Uterus (tissue), 4 donors: ENCODE measurements around the gene SSBP2. TPM values are rescaled to one million over a fixed set of nuclear protein-coding genes. Genes with fewer than 3 reads are reported as not detected.
A peak's percentile ranks its signal among the peaks of the same experiment; 100 is the strongest.

Experiments used
- DNase-seq, 2 donors: peaks; one replicate each; pipeline ENCODE4 v3.0.0-alpha.2; 2019 to 2020
- H3K27ac ChIP-seq, 2 donors: fragments of 200-600 bp; sonication (generic); 1 replicate in 1 of 2; 2 replicates in 1 of 2; pipeline ENCODE4 v1.5.1; 2016 to 2018
- H3K27me3 ChIP-seq, 2 donors: fragments of 200-600 bp; sonication (generic); one replicate each; pipeline ENCODE4 v1.5.1; 2018 to 2019; ENCODE audit warnings: control low read depth in 1 of 2
- H3K36me3 ChIP-seq, 2 donors: fragments of 200-600 bp; sonication (generic); one replicate each; pipeline ENCODE4 v1.5.1; 2019; ENCODE audit warnings: control low read depth in 1 of 2
- H3K4me1 ChIP-seq, 2 donors: fragments of 200-600 bp; sonication (generic); one replicate each; pipeline ENCODE4 v1.5.1; 2018 to 2019; ENCODE audit warnings: control low read depth in 1 of 2
- H3K4me3 ChIP-seq, 2 donors: fragments of 200-600 bp; sonication (generic); 1 replicate in 1 of 2; 2 replicates in 1 of 2; pipeline ENCODE4 v1.5.1; 2018 to 2019; ENCODE audit warnings: mild to moderate bottlenecking in 1 of 2
- H3K9me3 ChIP-seq, 2 donors: fragments of 200-600 bp; sonication (generic); one replicate each; pipeline ENCODE4 v1.5.1; 2019; ENCODE audit warnings: control low read depth in 1 of 2
- POLR2A ChIP-seq, 2 donors: fragments of 450-650 bp; IDR thresholded peaks; one replicate each; pipeline ENCODE4 v1.6.1; 2016; ENCODE audit warnings: antibody characterized with exemption in 2 of 2, mild to moderate bottlenecking in 1 of 2, moderate library complexity in 1 of 2
- intact Hi-C: fragments of 100-400 bp; cut with DNase I; formaldehyde crosslinking; loops from one replicate; pipeline ENCODE4 v1.15.1; 2023; ENCODE audit warnings: low total_unique reads
- total RNA-seq, 4 donors: library from RNA; depleted of rRNA in 3 of 4; stranded (reverse); fragments of >200 nt in 3 of 4; gene quantifications; one replicate each; pipeline versions ENCODE4 v1.1.0 to v1.2.4, GENCODE V29; 2014 to 2023
- TF ChIP-seq, protein P1 (sequence below), 4 experiments: fragments of 200-600 bp in 2 of 4; fragments of 450-650 bp in 2 of 4; sonication (generic) in 2 of 4; IDR thresholded peaks; one replicate each; pipeline ENCODE4 v1.5.1; 2016 to 2019; ENCODE audit warnings: antibody characterized with exemption in 4 of 4, mild to moderate bottlenecking in 2 of 4, moderate library complexity in 1 of 4
- donor health status: DM: yes; HTN: yes; CAD: no.

Gene SSBP2
- total RNA-seq, 4 donors from 2014 or later: 22.0 to 204 (median 90.9) TPM

DNA sequence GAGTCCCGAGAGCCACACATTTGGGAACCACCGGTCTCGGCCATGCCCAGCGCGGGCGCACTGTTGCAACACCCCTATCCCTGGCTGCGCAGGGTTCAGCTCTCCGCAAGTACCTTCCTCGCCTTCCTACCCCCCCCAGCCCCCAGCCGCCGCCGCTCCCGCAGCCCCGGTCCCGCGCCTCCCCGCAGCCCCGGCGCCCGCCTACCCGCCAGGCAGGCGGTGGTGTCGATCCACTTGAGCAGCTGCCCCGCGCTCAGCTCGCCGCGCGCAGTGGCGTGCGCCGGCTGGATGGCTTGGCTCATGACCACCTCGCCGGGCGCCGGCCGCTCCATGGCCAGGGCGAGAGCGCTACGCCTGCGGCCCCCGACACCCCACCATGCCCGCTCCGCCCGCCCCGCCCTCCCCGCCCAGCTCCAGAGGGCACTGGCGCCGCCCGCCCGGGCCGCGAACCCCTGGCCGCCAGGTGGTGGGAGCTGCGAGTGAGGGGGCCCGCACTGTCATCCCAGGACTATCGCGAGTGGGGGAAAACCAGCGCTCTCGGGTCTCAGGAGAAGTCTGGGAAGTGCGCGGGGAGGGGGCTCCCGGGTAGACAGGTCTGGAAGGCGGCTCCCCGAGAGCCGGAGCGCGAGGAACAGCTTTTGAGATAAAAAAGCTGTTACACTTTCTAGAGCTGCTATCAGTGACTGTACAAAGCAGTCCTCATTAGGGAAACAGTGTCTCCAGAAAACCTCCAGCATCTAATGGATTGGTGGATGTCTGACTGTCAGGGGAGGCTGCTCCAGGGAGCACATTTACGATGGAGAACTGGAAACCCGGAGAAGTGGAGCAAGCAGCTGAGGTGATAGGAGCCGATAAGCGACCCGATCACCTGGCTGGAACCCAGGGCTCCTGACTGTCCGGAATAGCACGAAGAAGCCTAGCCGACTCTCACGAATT, 356.8 kb downstream of the SSBP2 start, which contains the start of gene ACOT12:
Gene ACOT12 (minus strand): TSS at position 352 of the 936 bp plus-strand sequence. CDS start 20 bp downstream, at position 332.
- H3K4me3 ChIP-seq: peak within 1 kb of the TSS; percentile 15 to 44
- H3K4me1 ChIP-seq: peaks cover 0 to 5% of the 10 kb centered on the region in 2 donors
- TF ChIP-seq POLR2A (IDR thresholded peaks at IDR 0.05): no peak
- TF ChIP-seq, protein P1, sequence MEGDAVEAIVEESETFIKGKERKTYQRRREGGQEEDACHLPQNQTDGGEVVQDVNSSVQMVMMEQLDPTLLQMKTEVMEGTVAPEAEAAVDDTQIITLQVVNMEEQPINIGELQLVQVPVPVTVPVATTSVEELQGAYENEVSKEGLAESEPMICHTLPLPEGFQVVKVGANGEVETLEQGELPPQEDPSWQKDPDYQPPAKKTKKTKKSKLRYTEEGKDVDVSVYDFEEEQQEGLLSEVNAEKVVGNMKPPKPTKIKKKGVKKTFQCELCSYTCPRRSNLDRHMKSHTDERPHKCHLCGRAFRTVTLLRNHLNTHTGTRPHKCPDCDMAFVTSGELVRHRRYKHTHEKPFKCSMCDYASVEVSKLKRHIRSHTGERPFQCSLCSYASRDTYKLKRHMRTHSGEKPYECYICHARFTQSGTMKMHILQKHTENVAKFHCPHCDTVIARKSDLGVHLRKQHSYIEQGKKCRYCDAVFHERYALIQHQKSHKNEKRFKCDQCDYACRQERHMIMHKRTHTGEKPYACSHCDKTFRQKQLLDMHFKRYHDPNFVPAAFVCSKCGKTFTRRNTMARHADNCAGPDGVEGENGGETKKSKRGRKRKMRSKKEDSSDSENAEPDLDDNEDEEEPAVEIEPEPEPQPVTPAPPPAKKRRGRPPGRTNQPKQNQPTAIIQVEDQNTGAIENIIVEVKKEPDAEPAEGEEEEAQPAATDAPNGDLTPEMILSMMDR (IDR thresholded peaks at IDR 0.05): no peak
- H3K9me3 ChIP-seq: no peaks in the 10 kb centered on the region
- H3K27me3 ChIP-seq: peaks cover 0 to 4% of the 10 kb centered on the region in 2 donors
- peak in 1 of 2 donors; percentile 16 for DNase-seq
- no peaks in the 10 kb centered on the region for H3K36me3 ChIP-seq
- no peak within 1 kb of the TSS for H3K27ac ChIP-seq
- intact Hi-C loops: no loop called here

DNA sequence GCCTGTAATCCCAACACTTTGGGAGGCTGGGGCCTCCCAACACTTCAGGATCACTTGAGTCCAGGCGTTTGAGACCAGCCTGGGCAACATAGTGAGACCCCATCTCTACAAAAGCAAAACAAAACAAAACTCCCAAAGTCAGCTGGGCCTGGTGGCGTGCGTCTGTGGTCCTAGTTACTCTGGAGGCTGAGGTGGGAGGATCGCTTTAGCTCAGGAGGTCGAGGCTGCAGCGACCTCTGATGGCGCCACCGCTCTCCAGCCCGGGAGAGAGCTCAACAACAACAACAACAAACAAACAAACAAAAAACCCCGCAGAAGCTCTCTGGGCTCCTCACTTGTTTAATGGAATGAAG, 357.5 kb downstream of the SSBP2 start:
- no peak overlapping the region for H3K27ac ChIP-seq
- H3K4me1 ChIP-seq: peaks cover 0 to 5% of the 10 kb centered on the region in 2 donors
- TF ChIP-seq POLR2A (IDR thresholded peaks at IDR 0.05): no peak
- TF ChIP-seq, protein P1 (IDR thresholded peaks at IDR 0.05): no peak
- H3K4me3 ChIP-seq: peak overlapping the region in 1 of 2 donors; percentile 44
- intact Hi-C loops: no loop called here
- DNase-seq: no peak
- H3K9me3 ChIP-seq: no peaks in the 10 kb centered on the region
- peaks cover 0 to 4% of the 10 kb centered on the region in 2 donors for H3K27me3 ChIP-seq
- H3K36me3 ChIP-seq: no peaks in the 10 kb centered on the region

DNA sequence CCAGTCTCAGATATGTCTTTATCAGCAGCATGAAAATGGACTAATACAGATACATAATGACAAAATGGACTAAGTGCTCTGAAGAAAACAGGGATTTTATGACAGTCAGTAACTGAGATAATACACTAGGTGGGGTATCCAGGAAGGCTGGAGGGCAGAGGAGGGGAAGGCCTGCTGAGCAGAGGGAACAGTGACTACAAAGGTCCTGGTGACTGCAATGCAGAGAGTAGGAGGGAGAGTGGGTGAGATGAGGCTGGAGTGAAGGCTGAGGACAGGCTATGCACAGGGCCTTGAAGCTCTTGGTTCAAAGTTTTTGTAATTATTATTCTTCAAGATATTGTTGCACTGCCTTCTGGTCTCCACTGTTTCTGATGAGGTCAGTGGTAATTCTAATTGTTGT, 361.9 kb downstream of the SSBP2 start:
- Histone ChIP-seq H3K27me3 (peaks cover 0 to 4% of the 10 kb centered on the region in 2 donors), H3K36me3 (no peaks in the 10 kb centered on the region), H3K4me3 (no peak overlapping the region), H3K27ac (no peak overlapping the region), H3K4me1 (peaks cover 0 to 5% of the 10 kb centered on the region in 2 donors), H3K9me3 (no peaks in the 10 kb centered on the region)
- DNase-seq: no peak
- TF ChIP-seq, protein P1 (IDR thresholded peaks at IDR 0.05): no peak
- no peak for TF ChIP-seq POLR2A (IDR thresholded peaks at IDR 0.05)
- intact Hi-C loops: no loop called here

DNA sequence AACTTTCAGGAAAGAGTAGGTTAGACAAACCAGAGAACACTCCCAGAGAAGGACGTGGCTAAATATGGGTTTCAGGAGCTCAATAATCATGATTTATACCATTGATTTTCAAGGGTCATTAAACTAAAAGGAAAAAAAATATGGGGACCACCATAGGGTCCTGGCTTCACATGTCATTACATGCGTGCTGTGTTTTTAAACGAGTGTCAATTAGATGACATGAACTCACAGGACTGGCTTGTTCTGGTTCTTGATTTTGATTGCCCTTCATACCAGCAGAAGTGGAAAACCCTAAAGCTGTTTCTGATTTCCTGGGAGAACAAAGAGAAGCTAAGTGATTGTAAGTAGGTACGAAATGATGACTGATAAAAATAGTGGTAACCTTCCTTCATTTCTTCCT, 362.7 kb downstream of the SSBP2 start:
- Histone ChIP-seq H3K27ac (no peak overlapping the region), H3K4me1 (no peaks in the 10 kb centered on the region), H3K9me3 (no peaks in the 10 kb centered on the region), H3K36me3 (no peaks in the 10 kb centered on the region), H3K27me3 (peaks cover 0 to 1% of the 10 kb centered on the region in 2 donors), H3K4me3 (no peak overlapping the region)
- no peak for DNase-seq
- no peak for TF ChIP-seq POLR2A (IDR thresholded peaks at IDR 0.05)
- TF ChIP-seq, protein P1 (IDR thresholded peaks at IDR 0.05): no peak
- intact Hi-C loops: no loop called here

DNA sequence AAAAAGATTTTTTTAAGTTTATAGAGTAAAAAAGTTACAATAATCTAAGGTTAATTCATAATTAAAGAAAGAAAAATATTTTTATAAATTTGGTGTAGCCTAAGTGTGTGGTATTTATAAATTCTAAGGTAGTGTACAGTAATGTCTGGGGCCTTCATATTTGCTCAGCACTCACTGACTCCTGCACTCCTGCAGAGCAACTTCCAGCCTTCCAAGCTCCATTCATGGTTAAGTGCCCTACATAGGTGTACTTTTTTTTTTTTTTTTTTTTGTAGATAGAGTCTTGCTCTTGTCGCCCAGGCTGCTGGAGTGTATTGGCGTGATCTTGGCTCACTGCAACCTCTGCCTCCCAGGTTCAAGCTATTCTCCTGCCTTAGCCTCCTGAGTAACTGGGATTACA, 367.0 kb downstream of the SSBP2 start:
- intact Hi-C loops: no loop called here
- no peak overlapping the region for H3K4me3 ChIP-seq
- TF ChIP-seq, protein P1 (IDR thresholded peaks at IDR 0.05): no peak
- TF ChIP-seq POLR2A (IDR thresholded peaks at IDR 0.05): no peak
- H3K9me3 ChIP-seq: no peaks in the 10 kb centered on the region
- no peak overlapping the region for H3K27ac ChIP-seq
- no peaks in the 10 kb centered on the region for H3K36me3 ChIP-seq
- no peaks in the 10 kb centered on the region for H3K27me3 ChIP-seq
- H3K4me1 ChIP-seq: no peaks in the 10 kb centered on the region
- no peak for DNase-seq
